Fibroblast of pulmonary artery (primary cell): ENCODE data around the gene KRT72.

Experiments
- DNase-seq: peaks from one replicate; pipeline ENCODE4 v3.0.0-alpha.2; 2010; ENCODE audit warnings: low read depth
- H3K4me3 ChIP-seq: replicated peaks from 2 replicates; pipeline ENCODE4 v1.5.1; 2011; ENCODE audit warnings: low read depth, mild to moderate bottlenecking, control low read depth, low read length, moderate library complexity
- TF ChIP-seq, protein P1 (sequence below): IDR thresholded peaks from 2 replicates; pipeline ENCODE4 v1.5.1; 2011; ENCODE audit warnings: mild to moderate bottlenecking, control low read depth, low read length, inconsistent platforms; ENCODE audit errors: missing control alignments

Gene KRT72

DNA sequence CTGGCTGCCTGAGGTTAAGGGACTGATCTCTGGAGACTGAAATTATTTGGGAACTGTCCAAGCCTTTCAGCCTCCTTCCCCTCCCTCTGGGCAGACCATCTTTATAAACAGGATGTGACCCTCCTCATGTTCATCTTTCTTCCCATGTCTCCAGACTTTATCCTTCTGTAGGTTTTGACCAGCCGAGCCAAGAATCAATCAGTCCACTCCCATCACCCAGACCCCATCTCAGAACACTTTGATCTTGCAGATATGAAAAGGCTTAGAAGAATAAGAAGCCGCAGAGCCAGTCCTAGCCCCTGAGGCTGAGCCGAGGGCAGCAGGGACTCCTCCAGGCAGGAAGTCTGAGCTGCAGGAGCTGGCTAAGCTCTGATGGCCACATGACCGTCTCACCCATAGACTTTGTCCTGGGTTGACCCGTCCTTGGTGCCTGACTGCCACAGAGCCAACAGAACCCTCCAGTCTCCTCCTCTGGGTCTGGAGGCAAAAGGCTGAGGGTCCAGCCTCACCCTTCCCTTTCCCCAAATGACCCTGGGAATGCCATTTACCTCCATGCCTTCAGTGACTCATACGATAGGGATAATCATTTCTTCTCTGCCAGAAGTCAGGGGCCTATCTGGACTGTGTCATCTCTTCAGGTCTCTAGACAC is 49.9 kb downstream of the KRT72 start:
- no peak overlapping the region for H3K4me3 ChIP-seq
- TF ChIP-seq, protein P1, sequence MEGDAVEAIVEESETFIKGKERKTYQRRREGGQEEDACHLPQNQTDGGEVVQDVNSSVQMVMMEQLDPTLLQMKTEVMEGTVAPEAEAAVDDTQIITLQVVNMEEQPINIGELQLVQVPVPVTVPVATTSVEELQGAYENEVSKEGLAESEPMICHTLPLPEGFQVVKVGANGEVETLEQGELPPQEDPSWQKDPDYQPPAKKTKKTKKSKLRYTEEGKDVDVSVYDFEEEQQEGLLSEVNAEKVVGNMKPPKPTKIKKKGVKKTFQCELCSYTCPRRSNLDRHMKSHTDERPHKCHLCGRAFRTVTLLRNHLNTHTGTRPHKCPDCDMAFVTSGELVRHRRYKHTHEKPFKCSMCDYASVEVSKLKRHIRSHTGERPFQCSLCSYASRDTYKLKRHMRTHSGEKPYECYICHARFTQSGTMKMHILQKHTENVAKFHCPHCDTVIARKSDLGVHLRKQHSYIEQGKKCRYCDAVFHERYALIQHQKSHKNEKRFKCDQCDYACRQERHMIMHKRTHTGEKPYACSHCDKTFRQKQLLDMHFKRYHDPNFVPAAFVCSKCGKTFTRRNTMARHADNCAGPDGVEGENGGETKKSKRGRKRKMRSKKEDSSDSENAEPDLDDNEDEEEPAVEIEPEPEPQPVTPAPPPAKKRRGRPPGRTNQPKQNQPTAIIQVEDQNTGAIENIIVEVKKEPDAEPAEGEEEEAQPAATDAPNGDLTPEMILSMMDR = no peak
- no peak for DNase-seq

DNA sequence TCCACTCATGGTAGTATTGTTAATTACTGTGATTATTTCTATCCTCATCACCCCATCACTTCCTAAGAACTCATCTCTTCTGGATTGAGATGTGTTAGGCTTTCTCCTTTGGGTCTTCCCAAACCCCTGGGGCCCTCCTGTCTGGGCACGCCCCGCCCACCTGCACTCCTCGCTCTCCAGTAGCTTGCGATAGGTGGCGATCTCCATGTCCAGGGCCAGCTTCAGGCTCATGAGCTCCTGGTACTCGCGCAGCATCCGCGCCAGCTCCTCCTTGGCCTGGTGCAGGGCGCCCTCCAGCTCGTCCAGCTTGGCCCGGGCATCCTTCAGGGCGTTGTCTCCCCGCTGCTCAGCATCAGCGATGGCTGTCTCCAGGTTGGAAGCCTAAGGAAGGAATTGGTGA is 55.1 kb downstream of the KRT72 start:
- no peak for DNase-seq
- no peak overlapping the region for H3K4me3 ChIP-seq
- TF ChIP-seq, protein P1 = no peak

DNA sequence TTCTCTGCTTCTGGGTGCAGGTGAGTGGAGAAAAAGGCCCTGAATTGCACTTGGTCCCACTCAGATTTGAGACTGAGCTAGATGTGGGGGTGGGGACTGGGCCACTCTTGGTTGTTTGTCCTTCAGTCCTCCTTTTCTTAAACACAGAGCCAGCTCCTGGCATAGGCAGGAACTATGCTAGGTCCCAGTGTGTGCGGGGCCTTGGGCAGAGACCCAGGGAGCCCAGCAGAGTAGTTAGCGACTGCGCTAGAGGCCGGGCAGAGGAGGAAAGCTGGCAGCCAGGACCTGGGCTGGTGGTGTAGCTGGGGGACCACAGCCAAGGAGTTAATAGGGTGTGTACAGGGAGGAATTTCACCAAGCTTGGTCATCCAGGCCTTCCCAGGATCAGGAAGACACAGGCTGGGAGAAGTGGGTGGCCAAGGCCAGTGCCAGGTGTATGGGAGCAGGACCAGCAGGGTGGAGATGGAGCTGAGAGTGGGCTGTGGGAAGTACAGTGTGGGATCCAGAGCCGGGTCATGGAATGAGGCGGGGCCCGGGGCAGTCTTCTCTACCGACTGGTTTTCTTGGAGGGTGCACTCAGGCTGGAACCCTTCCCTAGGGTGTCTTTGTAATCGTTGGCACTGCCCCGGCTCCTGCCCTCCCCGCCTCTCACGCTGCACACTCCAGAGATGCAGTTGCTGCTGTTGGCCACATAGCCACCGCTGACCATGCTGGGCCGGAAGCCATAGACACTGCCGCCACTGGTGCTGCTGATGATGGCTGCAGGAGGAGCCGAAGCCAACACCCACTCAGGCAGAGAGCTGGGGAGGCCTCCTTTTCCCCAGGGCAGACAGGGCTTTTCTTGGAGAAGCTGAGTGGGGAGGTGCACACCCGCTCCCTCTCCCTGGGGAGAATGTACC is 57.0 kb downstream of the KRT72 start:
- DNase-seq = no peak
- TF ChIP-seq, protein P1 = no peak
- no peak overlapping the region for H3K4me3 ChIP-seq

DNA sequence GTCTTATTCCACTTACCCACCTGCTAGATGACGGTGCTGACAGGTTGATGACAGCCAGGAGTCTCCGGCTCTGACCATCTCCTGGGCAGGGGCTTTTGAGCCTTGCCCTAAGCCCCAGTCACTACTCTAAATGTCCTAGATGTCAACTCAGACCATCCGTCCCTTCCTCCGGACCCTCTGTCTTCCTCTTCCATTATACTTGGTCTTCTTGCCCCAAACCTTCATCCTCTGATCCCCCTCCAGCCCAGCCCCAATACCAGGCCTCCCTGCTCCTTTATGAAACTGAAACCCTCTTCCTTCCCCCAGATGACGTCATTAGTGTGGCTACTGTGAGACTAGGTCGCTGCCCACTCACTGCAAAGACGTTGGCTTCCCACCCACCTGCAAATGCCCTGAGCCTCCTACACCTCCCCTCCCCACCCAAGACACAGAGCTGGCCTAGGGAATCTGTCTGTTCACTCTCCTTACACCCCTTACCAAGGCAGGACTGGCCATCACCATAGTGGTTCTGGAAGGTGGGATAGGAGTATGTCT is 58.4 kb downstream of the KRT72 start:
- TF ChIP-seq, protein P1 = no peak
- no peak for DNase-seq
- no peak overlapping the region for H3K4me3 ChIP-seq

DNA sequence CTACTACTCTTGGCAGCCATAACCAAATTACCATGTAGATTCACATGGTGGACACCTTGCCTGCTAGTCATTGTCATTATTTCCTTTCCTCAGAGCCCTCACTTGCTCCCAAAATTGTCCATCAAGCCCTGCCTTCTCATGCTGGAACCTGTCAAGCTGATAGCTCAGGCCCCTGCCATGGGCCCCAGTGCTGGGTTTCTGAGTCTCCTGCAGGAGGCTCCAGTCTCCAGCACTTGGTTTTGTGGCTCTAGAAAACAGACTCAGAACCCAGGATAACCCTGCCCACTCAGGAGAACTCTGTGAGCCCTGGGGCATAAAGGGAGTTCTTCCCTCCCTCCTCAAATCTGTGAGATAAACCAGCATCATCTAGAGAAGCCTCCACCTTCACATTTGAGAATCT is 59.1 kb downstream of the KRT72 start:
- TF ChIP-seq, protein P1 = no peak
- H3K4me3 ChIP-seq = no peak overlapping the region
- no peak for DNase-seq

DNA sequence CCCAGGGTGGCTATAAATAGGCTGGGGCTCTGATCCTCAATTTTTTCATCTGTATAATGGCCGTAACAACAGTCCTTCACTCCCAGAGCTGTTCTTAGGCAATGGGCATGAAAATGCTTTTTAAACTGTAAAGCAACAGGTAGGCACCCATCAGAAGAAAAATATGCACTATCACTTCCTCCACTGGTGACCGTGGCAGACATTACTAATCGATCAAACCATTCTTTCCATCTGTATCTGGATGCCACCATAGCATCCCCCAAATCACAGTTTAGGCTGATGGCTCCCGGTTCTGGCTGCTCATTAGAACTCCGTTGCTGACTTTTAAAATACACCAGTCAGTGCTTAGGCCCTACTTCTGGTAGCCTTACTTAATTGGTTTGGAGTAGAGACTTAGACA is 59.6 kb downstream of the KRT72 start:
- no peak overlapping the region for H3K4me3 ChIP-seq
- TF ChIP-seq, protein P1 = no peak
- DNase-seq = no peak
